ENCODE measurements around the gene CRYGN.

The CRYGN gene

DNA sequence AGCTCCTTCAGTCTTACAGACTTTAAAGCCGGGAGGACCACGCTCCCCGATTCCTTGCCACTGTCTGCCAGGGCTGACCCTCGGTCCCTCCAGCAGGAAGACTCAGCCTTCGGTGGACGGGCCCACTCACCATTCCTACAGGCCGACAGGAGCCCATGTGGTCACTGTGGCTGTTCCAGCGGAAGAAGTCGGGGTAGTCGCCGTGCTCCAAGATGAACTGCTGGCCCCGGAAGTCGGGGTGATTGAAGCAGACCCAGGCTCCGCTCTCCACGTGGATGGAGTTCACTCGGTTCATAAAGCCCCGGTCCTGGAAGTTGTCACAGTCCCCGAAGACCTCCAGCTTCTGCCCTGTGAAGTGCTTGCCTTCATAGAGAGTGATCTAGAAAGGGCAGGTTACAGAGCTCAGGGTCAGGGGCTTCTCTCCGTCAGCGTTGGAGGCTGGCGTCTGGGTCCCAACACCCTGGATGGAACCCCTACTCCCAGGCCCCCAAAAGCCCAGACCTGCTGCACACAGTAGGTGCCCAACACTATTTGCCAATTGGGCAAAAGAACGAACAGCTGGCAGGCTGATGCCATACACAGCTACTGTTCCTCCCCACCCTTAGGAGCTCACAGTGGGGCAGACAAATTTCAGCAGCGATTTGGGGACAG, 1.9 kb downstream of the CRYGN start:
- no peak for FAIRE-seq

DNA sequence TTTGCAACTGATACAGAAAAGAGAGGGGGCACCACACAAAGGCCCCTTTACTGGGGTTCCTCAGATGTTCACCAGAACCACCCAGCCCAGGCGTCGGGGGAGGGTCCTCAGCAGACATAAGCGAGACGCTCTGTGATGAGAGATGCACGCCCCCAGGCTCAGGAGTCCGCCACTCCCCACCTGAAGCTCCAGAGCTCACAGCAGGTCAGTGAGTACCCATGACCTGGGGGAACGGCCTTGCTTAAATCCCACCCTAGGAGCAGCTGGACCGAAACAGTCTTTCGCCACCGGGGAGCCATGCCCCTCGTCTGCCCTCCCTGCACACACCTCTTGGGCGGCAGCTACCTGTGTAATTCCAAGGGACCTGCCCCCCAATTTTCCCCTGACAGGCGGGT, 2.8 kb downstream of the CRYGN start:
- no peak for FAIRE-seq

DNA sequence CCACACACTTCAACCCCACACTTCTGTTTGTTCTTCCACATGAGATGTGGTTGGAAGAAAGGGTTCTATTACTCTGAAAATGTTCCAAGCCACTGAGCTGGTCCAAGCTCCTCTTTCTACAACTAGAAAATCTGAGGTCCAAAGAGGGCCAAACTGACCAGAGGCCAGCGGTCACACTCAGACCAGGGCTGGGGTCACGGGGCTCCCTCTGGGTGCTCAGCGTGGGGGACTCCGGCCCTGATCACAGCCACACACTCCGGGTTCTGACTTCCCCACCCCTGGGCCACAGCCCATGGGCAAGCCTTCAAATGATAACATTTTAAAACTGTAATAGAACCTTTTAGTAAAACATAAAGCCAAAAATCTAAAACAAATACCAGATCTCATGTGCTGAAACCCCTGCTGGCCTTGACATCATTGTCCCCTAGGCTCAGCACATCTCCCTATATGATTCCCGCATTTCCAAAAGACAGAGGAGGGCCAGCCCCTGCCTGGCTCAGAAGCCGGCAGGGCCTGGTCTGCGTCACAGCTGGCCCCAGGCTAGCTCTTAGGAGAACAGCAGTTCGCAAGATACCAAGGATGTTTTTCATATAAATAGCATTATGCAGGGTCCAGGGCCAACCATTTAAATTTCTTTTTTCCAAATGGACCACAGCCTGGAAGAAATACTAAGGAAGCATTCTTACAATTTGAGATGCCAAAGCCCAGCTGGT, 3.3 kb downstream of the CRYGN start:
- FAIRE-seq = no peak

DNA sequence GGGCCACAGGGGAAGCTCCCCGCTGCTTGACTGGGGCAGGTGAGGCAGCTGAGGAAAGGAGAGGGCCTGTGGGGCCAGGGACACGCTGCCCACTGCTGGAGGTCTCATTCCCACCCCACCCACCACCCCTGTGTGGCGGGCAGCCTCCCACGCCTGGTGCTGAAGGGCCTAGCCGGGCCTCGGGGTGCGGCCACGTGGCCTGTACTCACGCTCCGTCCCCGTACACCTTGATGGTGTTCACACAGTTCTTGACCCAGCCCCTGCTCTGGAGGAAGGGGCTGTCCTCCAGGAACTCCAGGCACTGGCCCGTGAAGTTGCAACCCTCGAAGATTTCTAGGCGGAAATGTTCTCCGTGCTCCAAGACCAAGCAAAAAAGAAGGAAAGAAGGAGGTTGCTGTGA, 4.0 kb downstream of the CRYGN start:
- FAIRE-seq = no peak

DNA sequence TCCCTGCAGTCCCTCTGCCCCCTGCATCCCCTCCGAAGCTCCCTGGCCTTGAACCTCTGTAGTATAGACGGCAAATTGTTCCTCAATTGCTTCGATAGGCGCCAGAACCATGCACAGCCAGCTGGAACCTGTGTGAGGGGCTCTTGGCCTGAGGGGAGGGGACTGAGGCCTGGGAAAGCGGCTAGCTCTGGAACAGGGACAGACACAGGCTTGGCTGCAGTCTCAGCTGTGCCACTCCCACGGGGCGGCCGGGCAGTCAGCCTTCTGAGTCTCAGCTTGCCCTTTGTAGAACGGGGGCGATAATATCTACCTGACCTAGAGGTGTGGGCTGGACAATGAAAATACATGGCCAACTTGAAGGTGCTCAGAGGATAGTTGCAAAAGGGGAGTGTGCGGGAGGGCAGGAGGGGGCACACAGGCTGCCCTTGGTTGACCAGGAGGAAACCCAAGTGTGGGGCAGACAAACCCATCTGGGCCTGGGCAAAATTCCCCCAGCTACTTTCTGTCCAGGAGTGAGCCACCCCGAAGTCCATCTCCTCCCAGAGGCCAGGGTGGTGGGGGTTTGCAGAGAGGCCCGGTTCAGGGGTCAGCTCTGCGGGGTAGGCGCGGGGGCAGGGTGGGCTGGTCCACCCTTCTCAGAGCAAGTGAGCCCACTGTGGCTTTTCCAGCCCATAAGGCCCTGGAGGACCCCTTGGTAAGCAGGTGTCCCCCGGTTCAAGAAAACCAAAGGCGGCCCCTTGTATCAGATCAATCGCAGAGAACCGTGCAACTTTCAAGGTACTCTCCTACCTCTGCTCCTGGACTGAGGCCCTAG, 4.6 kb downstream of the CRYGN start:
- FAIRE-seq = no peak

DNA sequence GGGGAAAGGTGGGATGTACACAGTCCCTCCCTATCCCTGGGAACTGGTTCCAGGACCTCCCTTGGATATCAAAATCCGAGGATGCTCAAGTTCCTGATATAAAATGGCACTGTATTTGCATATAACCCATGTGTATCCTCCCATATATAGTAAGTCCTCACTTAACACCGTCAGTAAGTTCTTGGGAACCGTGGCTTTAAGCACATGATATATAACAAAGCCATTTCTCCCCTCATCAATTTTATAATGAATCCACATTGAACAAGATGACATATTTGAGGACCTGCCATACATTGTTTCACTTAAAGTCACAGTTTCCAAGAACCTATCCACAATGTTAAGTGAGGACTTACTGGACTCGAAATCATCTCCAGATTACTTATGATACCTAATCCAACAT, 5.4 kb downstream of the CRYGN start:
- FAIRE-seq = no peak

DNA sequence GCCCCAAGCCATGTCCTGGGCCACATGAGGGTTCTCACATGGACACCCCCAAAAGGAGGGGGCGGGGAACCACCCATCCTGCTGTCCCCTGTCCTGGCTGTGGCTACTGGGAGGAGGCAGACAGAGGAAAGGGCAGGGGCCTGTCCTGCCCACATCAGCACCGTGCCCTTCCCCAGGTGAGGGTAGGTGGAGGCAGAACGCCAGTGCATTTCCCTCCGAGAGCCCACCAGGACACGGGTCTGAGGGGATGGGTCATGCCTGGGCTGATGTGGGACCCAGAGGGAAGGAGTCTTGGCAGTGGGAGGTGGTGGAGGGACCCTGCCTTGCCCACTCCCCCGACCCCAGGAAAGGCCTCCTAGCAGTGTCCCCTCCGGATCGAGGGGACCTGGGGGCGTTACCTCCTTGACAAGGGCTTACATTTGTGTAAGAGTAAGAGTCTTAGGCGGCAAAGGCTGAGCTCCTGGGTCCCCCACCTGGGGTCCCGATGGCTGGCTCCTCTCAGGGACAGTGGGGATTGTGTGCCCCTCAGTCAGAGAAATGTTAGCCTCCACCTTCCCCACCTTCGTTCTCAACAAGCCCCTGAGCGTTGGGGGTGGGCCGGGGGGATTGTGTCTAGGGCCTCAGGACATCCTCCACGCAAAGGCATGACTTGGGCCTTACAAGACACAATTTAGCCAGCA, 6.1 kb downstream of the CRYGN start:
- FAIRE-seq = no peak

DNA sequence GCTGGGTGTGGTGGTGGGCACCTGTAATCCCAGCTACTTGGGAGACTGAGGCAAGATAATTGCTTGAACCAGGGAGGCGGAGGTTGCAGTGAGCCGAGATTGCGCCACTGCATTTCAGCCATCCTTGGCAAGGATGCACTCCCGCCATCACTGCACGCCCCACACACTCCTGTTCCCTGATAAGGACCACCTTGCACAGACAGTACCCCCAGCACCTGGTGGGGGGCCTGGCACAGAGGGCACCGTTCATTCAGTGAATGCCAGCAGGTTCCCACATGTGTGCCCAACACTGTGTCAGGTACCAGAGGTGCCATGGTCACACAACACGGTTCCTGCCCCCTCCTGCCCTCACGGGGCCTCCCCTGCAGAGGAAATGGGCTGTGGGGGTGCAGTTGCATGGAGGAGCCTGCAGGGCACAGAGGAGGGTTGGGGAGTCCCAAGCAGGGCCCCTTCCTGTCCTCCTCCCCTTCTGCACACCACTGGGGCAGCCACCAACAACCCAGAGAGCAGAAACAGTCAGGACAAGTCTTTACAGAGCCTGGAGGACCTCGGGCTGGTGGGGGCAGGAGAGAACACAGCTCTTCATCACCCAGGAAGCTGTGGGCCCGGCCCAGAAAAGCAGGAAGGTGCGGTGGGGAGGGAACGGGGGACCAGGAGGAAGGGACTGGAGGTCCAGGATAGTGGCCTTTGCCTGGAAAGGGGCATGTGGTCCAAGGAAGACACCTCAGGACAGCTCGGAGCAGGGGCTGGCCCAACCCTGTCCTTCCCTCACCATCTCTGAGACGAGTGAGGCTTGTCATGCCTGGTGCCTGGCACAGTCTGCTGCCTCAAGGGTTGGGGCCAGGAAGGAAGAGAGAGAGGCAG, 7.1 kb downstream of the CRYGN start:
- FAIRE-seq = no peak

DNA sequence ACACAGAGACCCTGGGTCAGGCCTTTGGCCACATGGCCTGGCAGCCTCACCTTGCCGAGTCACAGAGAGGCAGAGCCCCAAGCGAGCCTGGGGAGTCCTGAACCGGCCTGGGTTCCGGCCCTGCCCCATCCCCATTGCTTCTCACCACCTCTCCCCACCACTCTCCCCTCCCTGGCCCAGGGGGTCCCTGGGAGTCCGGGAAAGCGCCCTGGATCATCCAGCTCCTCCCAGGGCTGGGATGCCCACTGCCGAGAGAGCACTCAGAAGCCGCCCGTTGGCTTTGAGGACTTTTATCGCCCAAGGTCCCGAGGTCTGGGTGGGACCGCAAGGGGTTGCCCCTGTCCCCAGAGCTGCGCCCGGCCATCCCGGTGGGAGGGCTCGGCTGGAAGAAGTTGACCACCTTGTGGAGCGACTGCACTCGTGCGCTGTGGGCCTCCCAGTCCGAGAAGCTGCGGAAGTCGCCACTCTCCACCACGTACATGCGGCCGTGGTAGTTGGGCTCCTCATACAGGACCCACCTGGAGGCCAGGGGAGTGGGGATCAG, 8.1 kb downstream of the CRYGN start:
- no peak for FAIRE-seq

DNA sequence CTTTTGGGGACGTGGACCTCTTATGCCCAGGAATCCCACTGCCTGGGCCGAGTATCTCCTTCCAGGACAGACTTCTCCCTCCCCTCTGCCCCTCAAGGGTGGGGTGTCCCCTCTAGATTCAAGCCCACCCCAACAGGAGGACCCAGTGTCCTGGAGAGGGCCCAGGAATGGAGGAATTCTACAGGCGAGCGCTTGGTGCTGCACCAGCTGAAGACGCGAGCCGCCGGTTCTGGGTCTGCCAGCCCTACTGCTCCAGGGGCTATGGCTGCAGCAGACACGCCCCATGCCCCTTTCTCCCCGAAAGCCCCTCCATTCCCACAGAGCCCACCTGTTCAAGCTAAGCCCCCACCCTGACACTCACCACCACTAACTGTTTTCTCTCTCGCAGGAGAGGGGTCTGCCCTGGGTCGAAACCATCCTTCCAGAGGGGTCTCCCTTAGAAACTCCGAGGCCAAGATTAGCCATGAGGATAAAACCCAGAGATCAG, 8.6 kb downstream of the CRYGN start:
- FAIRE-seq = no peak

DNA sequence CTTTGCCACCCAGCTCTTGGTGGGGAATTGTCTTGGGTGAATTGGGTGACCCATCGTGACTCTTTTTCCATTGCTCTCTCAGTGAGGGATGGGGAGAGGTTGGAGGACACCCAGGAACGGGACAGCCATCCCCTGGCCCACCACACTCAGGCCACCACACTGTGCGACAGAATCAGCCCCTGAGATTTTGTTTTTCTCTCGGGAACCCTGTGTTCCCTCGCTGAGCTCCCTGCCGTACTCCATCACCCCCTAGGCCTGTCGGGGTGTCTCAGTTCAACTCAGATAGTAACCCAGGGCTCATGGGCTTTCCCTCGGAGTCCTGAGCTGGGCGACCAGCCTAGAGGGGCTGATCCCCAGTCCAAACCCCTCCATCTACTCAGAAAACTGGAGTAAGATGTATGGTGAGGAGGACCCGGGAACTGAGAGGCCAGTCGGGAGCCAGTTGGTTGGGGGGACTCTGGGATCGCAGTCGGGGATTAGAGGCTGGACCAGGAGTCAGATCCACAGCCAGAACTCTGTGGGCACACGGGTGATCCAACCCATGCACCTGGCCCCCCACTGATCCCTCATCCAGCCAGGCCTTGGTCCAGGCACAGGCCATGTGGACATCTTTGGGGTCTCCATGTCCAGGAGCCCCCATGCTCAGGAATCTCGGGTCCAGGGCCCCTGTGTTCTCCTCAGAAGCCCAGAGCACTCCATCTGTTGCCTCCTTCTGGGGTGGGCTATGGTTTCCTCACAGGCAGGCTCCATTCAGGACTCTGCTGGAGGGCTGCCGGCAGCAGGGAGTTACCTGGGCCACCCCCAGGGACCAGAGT, 9.3 kb downstream of the CRYGN start:
- FAIRE-seq = no peak

DNA sequence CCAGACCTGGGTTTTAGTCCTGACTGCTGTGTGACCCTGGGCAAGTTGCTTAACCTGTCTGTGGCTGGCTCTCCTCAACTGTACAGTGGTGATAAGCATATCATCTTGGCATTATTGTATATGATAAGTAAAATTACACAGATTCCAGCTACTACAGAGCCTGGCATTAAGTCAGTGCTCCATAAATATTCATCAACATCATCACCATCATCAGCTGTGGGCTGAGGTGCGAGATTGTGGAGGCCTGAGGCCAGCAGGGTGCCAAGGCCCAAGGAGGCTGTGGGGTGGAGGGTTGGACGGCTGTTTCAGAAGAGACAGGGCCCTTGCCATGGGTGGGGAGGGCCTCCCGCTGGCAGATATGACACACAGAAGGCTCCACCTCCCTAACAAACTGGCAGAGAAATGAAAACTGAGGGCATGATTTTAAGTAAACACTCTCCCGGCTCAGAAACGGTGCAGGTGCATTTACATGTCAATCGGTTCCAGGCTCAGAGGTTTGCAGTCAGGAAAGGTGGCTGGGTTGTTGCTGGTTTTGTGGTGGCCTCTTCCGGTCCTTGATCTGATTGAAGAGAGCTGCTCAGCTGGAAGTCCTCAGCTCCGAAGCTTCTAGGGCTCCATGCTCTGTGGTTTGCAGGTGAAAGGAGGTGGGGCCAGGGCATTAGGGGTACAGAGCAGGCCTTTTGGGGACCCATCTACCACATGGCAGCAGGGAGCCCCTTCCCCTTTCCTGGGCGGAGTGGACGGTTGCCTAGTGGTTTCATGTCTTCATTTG, 10.2 kb downstream of the CRYGN start:
- no peak for FAIRE-seq

DNA sequence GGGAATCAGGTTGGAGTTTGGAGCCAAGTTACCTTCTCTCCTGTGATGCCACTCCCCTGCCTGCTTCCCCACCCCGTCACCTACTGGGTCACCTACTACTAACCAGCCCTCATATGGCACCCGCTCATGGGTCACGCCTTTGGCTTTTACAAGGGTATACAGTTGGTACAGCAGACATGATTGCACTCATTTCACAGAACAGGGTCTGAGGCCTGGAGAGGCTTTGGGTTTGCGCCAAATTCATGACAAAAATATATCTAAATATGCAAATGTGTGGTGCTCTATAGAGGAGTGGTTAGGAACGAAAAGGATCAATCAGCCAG, 10.7 kb downstream of the CRYGN start:
- no peak for FAIRE-seq

DNA sequence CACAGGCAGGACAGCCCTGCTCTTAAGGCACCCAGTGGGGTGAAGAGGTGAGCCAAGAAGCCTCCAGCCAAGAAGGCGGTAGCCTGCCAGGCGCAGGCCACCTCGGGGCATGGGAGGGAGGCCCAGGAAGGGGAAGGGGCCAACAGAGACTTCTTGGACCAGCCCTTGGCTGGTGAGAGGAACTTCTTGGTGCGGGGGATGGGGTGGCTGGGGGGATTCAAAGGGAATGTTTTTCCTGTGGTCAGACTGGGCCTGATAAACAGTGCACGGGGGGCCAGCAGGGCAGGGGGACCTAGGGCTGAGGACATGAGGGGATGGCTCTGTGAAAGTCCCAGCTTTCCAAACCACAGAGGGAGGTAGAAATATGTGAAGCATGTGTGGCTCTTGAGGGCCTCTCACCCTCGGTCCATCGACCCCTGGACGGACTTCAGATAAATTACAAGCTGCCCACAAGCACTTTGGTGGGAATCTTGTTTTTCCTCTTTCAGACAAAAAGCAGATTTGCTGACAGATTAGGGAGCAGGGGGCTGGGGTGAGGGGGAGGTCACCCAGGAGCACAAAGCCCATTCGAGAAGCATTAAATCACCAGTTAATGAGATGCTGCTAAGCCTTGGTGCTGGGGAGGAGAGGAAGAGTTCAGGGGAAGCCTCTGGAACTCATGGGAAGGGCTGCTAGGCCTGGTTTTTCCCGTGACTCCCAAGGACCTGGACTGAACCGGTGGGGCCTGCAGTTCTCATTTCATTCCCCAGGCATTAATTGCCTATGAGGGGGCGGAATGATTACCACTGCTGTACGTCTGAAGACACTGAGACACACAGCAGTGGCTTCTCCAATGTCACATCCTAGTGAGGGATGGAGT, 11.3 kb downstream of the CRYGN start:
- FAIRE-seq = no peak

DNA sequence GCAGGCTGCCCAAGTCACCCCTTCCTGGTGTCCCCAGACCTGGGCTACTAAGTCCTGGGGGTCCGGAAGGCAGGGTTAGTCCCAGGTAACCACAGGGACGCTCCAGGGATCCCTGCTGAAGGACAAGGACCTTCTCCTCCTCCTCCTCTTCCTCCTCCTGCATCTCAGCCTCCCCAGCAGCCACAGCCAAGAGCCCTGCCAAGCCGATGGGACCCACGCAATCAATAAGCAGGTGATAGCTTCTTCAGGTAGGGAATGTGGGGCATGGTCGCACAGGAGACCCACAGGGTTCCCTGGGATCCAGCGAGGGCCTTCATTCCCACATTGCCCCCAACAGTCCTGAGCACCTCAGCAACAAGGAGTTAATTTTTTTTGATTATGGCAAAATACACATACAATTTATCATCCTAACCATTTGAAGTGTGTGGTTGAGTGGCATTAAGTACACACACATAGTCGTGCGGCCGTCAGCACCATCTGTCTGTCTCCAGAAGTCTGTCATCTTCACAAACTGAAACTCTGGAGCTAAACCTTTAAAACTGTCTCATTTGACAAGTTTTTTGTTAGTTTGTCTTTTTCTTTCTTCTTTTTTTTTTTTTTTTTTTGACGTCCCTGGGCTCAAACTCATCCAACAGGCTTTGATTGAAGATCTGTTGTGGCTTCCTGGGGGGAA, 12.1 kb downstream of the CRYGN start:
- no peak for FAIRE-seq

DNA sequence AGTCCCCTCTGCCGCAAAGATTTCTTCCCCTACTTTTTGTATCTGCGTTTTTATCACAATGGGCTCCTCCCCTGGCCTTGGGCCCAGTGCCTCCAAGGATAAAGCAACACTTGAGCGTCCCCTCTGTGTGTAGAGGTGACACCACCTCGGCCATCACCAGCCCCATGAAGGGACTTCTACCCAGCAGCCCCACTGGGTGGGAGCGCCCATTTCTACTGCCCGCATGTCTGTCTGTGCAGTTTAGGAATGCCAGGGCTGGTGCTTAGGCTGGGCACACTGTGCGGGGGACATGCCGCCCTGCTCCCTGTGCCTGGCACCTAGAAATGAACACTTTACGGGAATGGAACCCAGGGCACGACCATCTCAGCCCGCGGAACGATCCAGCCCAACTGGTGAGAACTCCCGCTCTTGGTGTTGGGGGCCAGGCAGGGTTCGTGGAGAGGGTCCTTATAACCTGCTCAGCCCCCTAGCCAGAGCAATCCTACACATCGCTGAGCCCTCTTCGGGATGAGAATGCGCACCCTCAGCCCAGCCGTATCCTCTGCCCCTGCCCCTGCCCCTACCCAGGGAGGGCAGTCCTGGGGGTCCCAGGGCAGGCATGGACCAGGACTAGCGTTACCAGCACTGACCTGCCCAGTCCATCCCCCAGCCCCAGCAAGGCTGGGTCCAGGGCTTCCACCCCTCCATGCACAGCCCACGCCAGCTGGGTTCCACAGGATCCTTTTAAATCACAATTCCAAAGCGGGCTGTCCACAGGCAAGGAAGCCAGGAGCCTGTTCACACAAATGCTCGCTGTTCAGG, 12.8 kb downstream of the CRYGN start:
- FAIRE-seq = no peak

DNA sequence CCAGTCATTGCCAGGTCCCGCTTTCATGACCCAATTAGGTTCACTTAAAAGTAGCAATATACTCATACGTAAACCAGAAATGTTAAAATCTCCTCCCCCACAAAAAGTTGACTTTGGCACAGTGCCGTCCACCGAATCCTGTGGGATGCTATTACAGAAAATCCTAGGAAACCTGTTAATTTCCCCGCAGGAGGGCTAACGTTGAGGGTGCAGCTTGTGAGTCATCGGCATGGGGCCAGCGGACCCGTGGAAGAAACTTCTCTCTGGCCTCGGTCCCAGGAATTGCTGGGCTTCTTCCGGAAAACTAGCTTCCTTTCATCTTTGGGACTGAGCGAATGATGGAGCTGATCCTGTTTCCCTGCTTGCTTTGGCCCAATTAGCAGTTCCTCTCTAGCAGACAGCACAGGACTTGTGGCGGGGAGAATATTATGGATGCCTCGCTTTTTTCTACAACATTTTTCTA, 13.5 kb downstream of the CRYGN start:
- no peak for FAIRE-seq
